Measurements from ENCODE around the gene GSTA5. TPM values are rescaled to one million over a fixed set of nuclear protein-coding genes. Genes with fewer than 3 reads are reported as not detected.

The GSTA5 gene
- total and polyA plus RNA-seq, 10 of the 15 experiments (the other 5 are each of a cell fraction or from before 2014, with no cell fraction given): not detected

GRCh38 chr6:52890018-52890417, 49.4 kb upstream of the GSTA5 start (continued):
- TF ChIP-seq FOXK2 (IDR thresholded peaks at IDR 0.05): no peak
- no peak for TF ChIP-seq PAX5 (IDR thresholded peaks at IDR 0.05; ENCODE audit: borderline replicate concordance, low read depth, low read length)
- TF ChIP-seq TAF1 (IDR thresholded peaks at IDR 0.05; ENCODE audit: borderline replicate concordance, low read depth, low read length): no peak
- no peak for TF ChIP-seq HDGF (IDR thresholded peaks at IDR 0.05)
- TF ChIP-seq RBBP5 (conservative IDR thresholded peaks at IDR 0.05): no peak
- TF ChIP-seq CTCF (IDR thresholded peaks at IDR 0.05 in 2 of 3, conservative IDR thresholded peaks at IDR 0.05 in 1 of 3; ENCODE audit: control insufficient read depth in 2 of 3, extremely low read depth in 1 of 3, insufficient read depth in 1 of 3, low read depth in 3 of 3, low read length in 3 of 3): no peak
- TF ChIP-seq LARP7 (IDR thresholded peaks at IDR 0.05): no peak
- TF ChIP-seq IRF3 (IDR thresholded peaks at IDR 0.05): no peak

GRCh38 chr6:52887910-52888524, 47.4 kb upstream of the GSTA5 start:
- POLR2A ChIA-PET: interaction anchor here (0.6 kb wide), 1 partner anchor 509 kb away, joined by 3 read pairs; no protein-coding TSS in a partner anchor
- no peak for TF ChIP-seq SKIL (IDR thresholded peaks at IDR 0.05; ENCODE audit: low read depth, poor library complexity, severe bottlenecking)
- no peak for TF ChIP-seq SMAD5 (IDR thresholded peaks at IDR 0.05; ENCODE audit: low read depth)
- TF ChIP-seq MYC (IDR thresholded peaks at IDR 0.05; ENCODE audit: insufficient read depth, insufficient read length, insufficient replicate concordance, low read length, severe bottlenecking): no peak
- TF ChIP-seq, protein P1, sequence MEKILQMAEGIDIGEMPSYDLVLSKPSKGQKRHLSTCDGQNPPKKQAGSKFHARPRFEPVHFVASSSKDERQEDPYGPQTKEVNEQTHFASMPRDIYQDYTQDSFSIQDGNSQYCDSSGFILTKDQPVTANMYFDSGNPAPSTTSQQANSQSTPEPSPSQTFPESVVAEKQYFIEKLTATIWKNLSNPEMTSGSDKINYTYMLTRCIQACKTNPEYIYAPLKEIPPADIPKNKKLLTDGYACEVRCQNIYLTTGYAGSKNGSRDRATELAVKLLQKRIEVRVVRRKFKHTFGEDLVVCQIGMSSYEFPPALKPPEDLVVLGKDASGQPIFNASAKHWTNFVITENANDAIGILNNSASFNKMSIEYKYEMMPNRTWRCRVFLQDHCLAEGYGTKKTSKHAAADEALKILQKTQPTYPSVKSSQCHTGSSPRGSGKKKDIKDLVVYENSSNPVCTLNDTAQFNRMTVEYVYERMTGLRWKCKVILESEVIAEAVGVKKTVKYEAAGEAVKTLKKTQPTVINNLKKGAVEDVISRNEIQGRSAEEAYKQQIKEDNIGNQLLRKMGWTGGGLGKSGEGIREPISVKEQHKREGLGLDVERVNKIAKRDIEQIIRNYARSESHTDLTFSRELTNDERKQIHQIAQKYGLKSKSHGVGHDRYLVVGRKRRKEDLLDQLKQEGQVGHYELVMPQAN (conservative IDR thresholded peaks at IDR 0.05): no peak
- TF ChIP-seq IKZF1 (conservative IDR thresholded peaks at IDR 0.05): no peak
- TF ChIP-seq ZNF24 (IDR thresholded peaks at IDR 0.05): no peak
- TF ChIP-seq RELA (IDR thresholded peaks at IDR 0.05; ENCODE audit: borderline replicate concordance, partially characterized antibody): no peak
- no peak for TF ChIP-seq CREM (IDR thresholded peaks at IDR 0.05; ENCODE audit: low read depth)

More at GRCh38 chr6:52887910-52888524, 47.4 kb upstream of the GSTA5 start:
- Histone ChIP-seq H3K27ac (ENCODE audit: control insufficient read depth, insufficient read depth) (no peak overlapping the region), H3K27me3 (replicated peaks in 1 of 2; ENCODE audit: control insufficient read depth in 2 of 2, insufficient read depth in 2 of 2, low read length in 1 of 2) (no peaks in the 10 kb centered on the region; a peak in 1 of 4 replicates), H3K9ac (ENCODE audit: control insufficient read depth, insufficient read depth, low read length) (no peak overlapping the region), H4K20me1 (ENCODE audit: control insufficient read depth, insufficient read depth) (no peaks in the 10 kb centered on the region), H3K4me3 (no peak overlapping the region), H3K36me3 (ENCODE audit: control insufficient read depth in 2 of 2, insufficient read depth in 2 of 2, low read length in 1 of 2) (no peaks in the 10 kb centered on the region), H3K4me1 (ENCODE audit: control insufficient read depth, insufficient read depth, low read length) (no peaks in the 10 kb centered on the region), H3K79me2 (ENCODE audit: control insufficient read depth, insufficient read depth, low read length) (no peaks in the 10 kb centered on the region), H3K9me3 (replicated peaks; ENCODE audit: control insufficient read depth, insufficient read depth, low read length) (no peaks in the 10 kb centered on the region; the same call in 2 of the 3 replicates), H3K4me2 (ENCODE audit: control insufficient read depth, insufficient read depth) (no peak overlapping the region), H2AFZ (ENCODE audit: control insufficient read depth, low read depth, low read length) (no peak overlapping the region)
- no peak for DNase-seq (ENCODE audit: low read depth, low spot score)
- FAIRE-seq: no peak
- no peak for ATAC-seq
- 59% methylated on average over 3 of the region's 3 CpGs for WGBS (ENCODE audit: insufficient coverage, insufficient replicate concordance, low lambda C conversion rate, missing lambda C conversion rate)
- ChIA-PET RAD21 (ENCODE audit: unreplicated experiment) (no interaction called here), SMC1A (ENCODE audit: uncharacterized antibody, unreplicated experiment) (no interaction called here), CTCF (interaction anchor here (0.6 kb wide), 1 partner anchor 55 kb away, joined by 3 read pairs; no protein-coding TSS in a partner anchor)
- intact Hi-C loops (cut with micrococcal nuclease; ENCODE audit: unreplicated experiment) (loop anchor here (10.0 kb wide), 1 partner anchor 597 kb away; no protein-coding TSS in a partner anchor), in situ Hi-C loops (cut with MboI) (no loop called here)
- no TSS peak for BruUV-seq (replicated peaks)
